ENCODE measurements around the gene SDK1. TPM values are rescaled to one million over a fixed set of nuclear protein-coding genes. Genes with fewer than 3 reads are reported as not detected.

Gene SDK1
- total and polyA plus RNA-seq, 2 experiments from 2014 or later = not detected

DNA sequence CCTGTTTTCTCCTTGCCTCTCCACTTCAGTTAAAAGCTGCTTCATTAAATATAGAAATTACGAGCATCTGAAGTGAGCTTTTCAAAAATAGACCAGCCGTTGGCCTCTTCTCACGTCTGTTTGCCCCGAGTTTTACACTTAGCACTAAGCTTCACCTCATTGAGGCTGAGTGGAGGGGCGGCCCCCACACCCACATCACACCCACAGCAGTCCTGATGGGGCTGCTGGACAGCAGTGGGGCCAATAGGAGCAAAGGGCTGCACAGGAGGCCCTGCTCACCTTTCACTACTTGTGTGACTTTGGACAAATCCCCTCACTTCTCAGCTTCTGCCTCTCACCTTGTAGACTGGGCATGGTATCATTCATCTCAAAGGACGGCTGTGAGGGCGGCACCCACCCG lies 677.8 kb downstream of the SDK1 start:
- Histone ChIP-seq H3K9me3 (ENCODE audit: low read depth) (no peaks in the 10 kb centered on the region), H3K27me3 (replicated peaks; ENCODE audit: insufficient read depth) (no peaks in the 10 kb centered on the region), H3K79me2 (ENCODE audit: insufficient read depth) (no peaks in the 10 kb centered on the region), H3K4me3 (no peak overlapping the region), H3K27ac (no peak overlapping the region), H3K9ac (no peak overlapping the region), H3K4me2 (ENCODE audit: unreplicated experiment) (no peak overlapping the region), H4K20me1 (ENCODE audit: insufficient read depth) (no peaks in the 10 kb centered on the region), H2AFZ (no peak overlapping the region), H3K36me3 (ENCODE audit: low read depth) (no peaks in the 10 kb centered on the region), H3K9me2 (ENCODE audit: insufficient read depth) (no peaks in the 10 kb centered on the region), H3F3A (ENCODE audit: insufficient read depth) (no peaks in the 10 kb centered on the region), H3K4me1 (ENCODE audit: insufficient read depth) (no peaks in the 10 kb centered on the region)
- WGBS, 2 experiments (ENCODE audit: low coverage in 1 of 2, low lambda C conversion rate in 2 of 2, missing lambda C conversion rate in 2 of 2) = 45 to 57% methylated on average over 8 of the region's 8 CpGs
- in situ Hi-C loops (cut with MboI) = no loop called here
- no peak for DNase-seq
- no peak for TF ChIP-seq EZH2phosphoT487 (IDR thresholded peaks at IDR 0.05; ENCODE audit: insufficient read depth, low read depth)

DNA sequence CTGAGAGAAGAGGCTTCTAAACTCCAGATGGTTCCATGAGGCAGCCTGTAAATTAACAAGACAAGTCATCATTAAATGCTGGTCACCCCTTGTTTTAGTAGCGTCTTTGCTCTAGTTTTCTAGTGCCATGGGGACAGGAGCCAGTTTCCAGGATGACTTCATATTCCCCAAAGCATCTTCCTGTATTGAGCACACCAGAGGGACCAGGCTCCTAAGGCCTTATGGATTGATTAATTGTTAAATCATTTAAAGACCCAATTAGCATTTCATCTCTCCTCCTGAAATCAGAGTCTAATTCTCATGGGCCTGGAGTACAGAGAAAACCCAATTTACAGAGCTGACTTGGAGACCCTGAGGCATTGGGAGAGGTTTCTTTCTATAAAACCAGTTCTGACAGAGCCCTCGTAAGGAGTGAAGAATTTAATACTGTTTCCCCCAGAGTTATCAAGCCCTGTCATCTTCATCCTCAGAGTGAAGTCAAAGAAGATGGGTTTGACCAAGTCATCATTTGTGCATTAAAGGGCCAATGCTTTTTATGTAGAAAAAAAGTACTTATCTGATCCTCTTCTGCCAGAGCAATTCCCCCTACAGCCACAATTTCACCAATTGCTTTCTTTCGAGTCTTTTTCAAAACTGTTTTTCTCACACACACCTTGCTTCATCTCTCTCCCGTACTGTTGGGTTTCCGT lies 678.7 kb downstream of the SDK1 start:
- Histone ChIP-seq H3K36me3 (ENCODE audit: low read depth) (no peaks in the 10 kb centered on the region), H4K20me1 (ENCODE audit: insufficient read depth) (no peaks in the 10 kb centered on the region), H3K4me1 (ENCODE audit: insufficient read depth) (no peaks in the 10 kb centered on the region), H3K27ac (no peak overlapping the region), H3K79me2 (ENCODE audit: insufficient read depth) (no peaks in the 10 kb centered on the region), H3K4me2 (ENCODE audit: unreplicated experiment) (no peak overlapping the region), H3F3A (ENCODE audit: insufficient read depth) (no peaks in the 10 kb centered on the region), H3K9ac (no peak overlapping the region), H3K4me3 (no peak overlapping the region), H3K27me3 (replicated peaks; ENCODE audit: insufficient read depth) (no peaks in the 10 kb centered on the region), H3K9me3 (ENCODE audit: low read depth) (no peaks in the 10 kb centered on the region), H2AFZ (no peak overlapping the region), H3K9me2 (ENCODE audit: insufficient read depth) (no peaks in the 10 kb centered on the region)
- in situ Hi-C loops (cut with MboI) = no loop called here
- WGBS, 2 experiments (ENCODE audit: low coverage in 1 of 2, low lambda C conversion rate in 2 of 2, missing lambda C conversion rate in 2 of 2) = 48 to 50% methylated on average over 5 of the region's 5 CpGs
- no peak for DNase-seq
- TF ChIP-seq EZH2 (IDR thresholded peaks at IDR 0.05; ENCODE audit: insufficient read depth, poor library complexity, severe bottlenecking) (no peak), EZH2phosphoT487 (IDR thresholded peaks at IDR 0.05; ENCODE audit: insufficient read depth, low read depth) (no peak)

DNA sequence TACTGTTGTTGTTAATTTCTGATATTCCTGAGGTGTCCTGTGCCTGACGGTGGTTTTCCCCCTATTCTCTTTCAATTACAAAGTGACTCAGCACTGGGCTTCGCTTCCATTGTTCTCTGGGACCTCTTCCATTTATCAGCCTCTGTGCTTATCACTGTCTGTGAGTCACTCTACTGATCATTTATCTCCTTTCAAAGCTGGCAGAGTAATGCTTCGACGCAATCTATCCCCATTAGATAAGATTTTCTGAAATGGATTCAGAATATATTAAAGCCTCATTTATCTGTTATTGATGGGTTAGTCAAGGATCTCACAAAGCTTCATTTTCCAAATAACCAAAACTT lies 679.2 kb downstream of the SDK1 start:
- TF ChIP-seq EZH2 (IDR thresholded peaks at IDR 0.05; ENCODE audit: insufficient read depth, poor library complexity, severe bottlenecking) = no peak
- TF ChIP-seq EZH2phosphoT487 (IDR thresholded peaks at IDR 0.05; ENCODE audit: insufficient read depth, low read depth) = no peak
- no peaks in the 10 kb centered on the region for H3K79me2 ChIP-seq (ENCODE audit: insufficient read depth)
- H3K27me3 ChIP-seq (replicated peaks; ENCODE audit: insufficient read depth) = no peaks in the 10 kb centered on the region
- no peak overlapping the region for H3K4me2 ChIP-seq (ENCODE audit: unreplicated experiment)
- no peaks in the 10 kb centered on the region for H3K9me2 ChIP-seq (ENCODE audit: insufficient read depth)
- H3K36me3 ChIP-seq (ENCODE audit: low read depth) = no peaks in the 10 kb centered on the region
- H3K27ac ChIP-seq = no peak overlapping the region
- no peaks in the 10 kb centered on the region for H4K20me1 ChIP-seq (ENCODE audit: insufficient read depth)
- no peaks in the 10 kb centered on the region for H3K9me3 ChIP-seq (ENCODE audit: low read depth)
- no peak overlapping the region for H3K9ac ChIP-seq
- no peak for DNase-seq
- no peaks in the 10 kb centered on the region for H3K4me1 ChIP-seq (ENCODE audit: insufficient read depth)
- no peak overlapping the region for H2AFZ ChIP-seq
- no peaks in the 10 kb centered on the region for H3F3A ChIP-seq (ENCODE audit: insufficient read depth)
- H3K4me3 ChIP-seq = no peak overlapping the region
- 59% methylated on average over 4 of the region's 4 CpGs for WGBS, 2 experiments (ENCODE audit: low coverage in 1 of 2, low lambda C conversion rate in 2 of 2, missing lambda C conversion rate in 2 of 2)
- in situ Hi-C loops (cut with MboI) = no loop called here

GRCh38 chr7:3981281-3981680 lies 680.2 kb downstream of the SDK1 start:
- H3K9ac ChIP-seq = no peak overlapping the region
- H3K4me3 ChIP-seq = no peak overlapping the region
- no peaks in the 10 kb centered on the region for H3K27me3 ChIP-seq (replicated peaks; ENCODE audit: insufficient read depth)
- in situ Hi-C loops (cut with MboI) = no loop called here
- 50 to 56% methylated on average over 3 of the region's 3 CpGs for WGBS, 2 experiments (ENCODE audit: low coverage in 1 of 2, low lambda C conversion rate in 2 of 2, missing lambda C conversion rate in 2 of 2)
- DNase-seq = no peak
- no peaks in the 10 kb centered on the region for H3K79me2 ChIP-seq (ENCODE audit: insufficient read depth)
- no peaks in the 10 kb centered on the region for H3K9me2 ChIP-seq (ENCODE audit: insufficient read depth)
- no peaks in the 10 kb centered on the region for H3F3A ChIP-seq (ENCODE audit: insufficient read depth)
- no peaks in the 10 kb centered on the region for H4K20me1 ChIP-seq (ENCODE audit: insufficient read depth)
- H3K4me1 ChIP-seq (ENCODE audit: insufficient read depth) = no peaks in the 10 kb centered on the region
- no peaks in the 10 kb centered on the region for H3K36me3 ChIP-seq (ENCODE audit: low read depth)
- no peaks in the 10 kb centered on the region for H3K9me3 ChIP-seq (ENCODE audit: low read depth)
- TF ChIP-seq EZH2phosphoT487 (IDR thresholded peaks at IDR 0.05; ENCODE audit: insufficient read depth, low read depth) = no peak
- TF ChIP-seq EZH2 (IDR thresholded peaks at IDR 0.05; ENCODE audit: insufficient read depth, poor library complexity, severe bottlenecking) = no peak
- H2AFZ ChIP-seq = no peak overlapping the region
- no peak overlapping the region for H3K4me2 ChIP-seq (ENCODE audit: unreplicated experiment)
- H3K27ac ChIP-seq = no peak overlapping the region

DNA sequence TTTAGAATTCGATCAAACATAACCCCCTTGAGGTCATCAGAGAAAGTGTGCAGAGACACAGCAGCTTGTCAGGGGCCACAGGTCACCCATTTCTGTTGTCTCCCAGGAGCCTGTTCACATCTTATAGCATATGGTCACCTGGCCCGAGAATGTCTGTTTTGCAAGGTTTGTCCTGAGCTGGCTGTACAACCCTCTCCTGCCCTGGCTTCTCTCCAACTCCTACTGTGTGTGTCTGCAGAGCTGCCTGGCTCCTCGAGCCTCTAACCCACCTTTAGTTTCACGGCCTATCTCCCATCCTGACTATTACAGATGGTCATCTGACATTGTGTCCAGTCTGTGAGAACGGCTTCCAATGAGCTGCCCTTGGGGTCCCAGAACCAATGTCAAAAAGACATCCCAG lies 683.4 kb downstream of the SDK1 start:
- TF ChIP-seq EZH2phosphoT487 (IDR thresholded peaks at IDR 0.05; ENCODE audit: insufficient read depth, low read depth) (no peak), EZH2 (IDR thresholded peaks at IDR 0.05; ENCODE audit: insufficient read depth, poor library complexity, severe bottlenecking) (no peak)
- Histone ChIP-seq H2AFZ (no peak overlapping the region), H3K9ac (no peak overlapping the region), H3K4me3 (no peak overlapping the region), H3K27me3 (replicated peaks; ENCODE audit: insufficient read depth) (no peaks in the 10 kb centered on the region), H3K9me2 (ENCODE audit: insufficient read depth) (no peaks in the 10 kb centered on the region), H3K9me3 (ENCODE audit: low read depth) (no peaks in the 10 kb centered on the region), H3K79me2 (ENCODE audit: insufficient read depth) (no peaks in the 10 kb centered on the region), H3F3A (ENCODE audit: insufficient read depth) (no peaks in the 10 kb centered on the region), H3K4me2 (ENCODE audit: unreplicated experiment) (no peak overlapping the region), H4K20me1 (ENCODE audit: insufficient read depth) (no peaks in the 10 kb centered on the region), H3K36me3 (ENCODE audit: low read depth) (no peaks in the 10 kb centered on the region), H3K4me1 (ENCODE audit: insufficient read depth) (no peaks in the 10 kb centered on the region), H3K27ac (no peak overlapping the region)
- no peak for DNase-seq
- in situ Hi-C loops (cut with MboI) = no loop called here
- 30 to 37% methylated on average over 5 of the region's 5 CpGs for WGBS, 2 experiments (ENCODE audit: low coverage in 1 of 2, low lambda C conversion rate in 2 of 2, missing lambda C conversion rate in 2 of 2)

Data from GM23248 (cell line).